GM21360 (cell line): ENCODE measurements around the gene MAGEA4.
"Not testable (repeated sequence)": the region's sequence is repeated elsewhere in the genome, so short reads cannot be mapped to it uniquely, and the experiment has no call there.

ENCODE experiments used
- ATAC-seq: cut with Tn5 transposase; IDR thresholded peaks from one replicate; pipeline ENCODE4 v1.9.1; 2021; ENCODE audit warnings: mild to moderate bottlenecking, moderate library complexity; ENCODE audit not compliant: unreplicated experiment

The MAGEA4 gene, protein sequence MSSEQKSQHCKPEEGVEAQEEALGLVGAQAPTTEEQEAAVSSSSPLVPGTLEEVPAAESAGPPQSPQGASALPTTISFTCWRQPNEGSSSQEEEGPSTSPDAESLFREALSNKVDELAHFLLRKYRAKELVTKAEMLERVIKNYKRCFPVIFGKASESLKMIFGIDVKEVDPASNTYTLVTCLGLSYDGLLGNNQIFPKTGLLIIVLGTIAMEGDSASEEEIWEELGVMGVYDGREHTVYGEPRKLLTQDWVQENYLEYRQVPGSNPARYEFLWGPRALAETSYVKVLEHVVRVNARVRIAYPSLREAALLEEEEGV

GRCh38 chrX:151912780-151913179 is at the start of gene MAGEA4:
MAGEA4 (plus strand) TSS chrX:151912889; CDS start chrX:151923665, 10,776 bp downstream.
- no peak for ATAC-seq

- no peak for ATAC-seq
Observed at GRCh38 chrX:151870602-151871001, 42.1 kb upstream of the MAGEA4 start.

- ATAC-seq = no peak
Observed at GRCh38 chrX:151871244-151871643, 41.4 kb upstream of the MAGEA4 start.

- no peak for ATAC-seq
Observed at GRCh38 chrX:151873096-151873495, 39.6 kb upstream of the MAGEA4 start.

GRCh38 chrX:151875270-151876026 is 37.2 kb upstream of the MAGEA4 start:
- no peak for ATAC-seq

DNA sequence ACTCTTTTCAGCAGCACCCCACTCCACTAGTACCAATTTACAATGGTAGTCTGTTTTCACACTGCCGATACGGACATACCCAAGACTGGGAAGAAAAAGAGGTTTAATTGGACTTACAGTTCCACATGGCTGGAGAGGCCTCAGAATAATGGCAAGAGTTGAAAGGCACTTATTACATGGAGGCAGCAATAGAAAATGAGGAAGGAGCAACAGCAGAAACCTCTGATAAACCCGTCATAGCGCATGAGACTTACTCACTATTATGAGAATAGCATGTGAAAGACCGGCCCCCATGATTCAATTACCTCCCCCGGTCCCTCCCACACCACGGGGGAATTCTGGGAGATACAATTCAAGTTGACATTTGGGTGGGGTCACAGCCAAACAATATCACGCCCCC is 34.1 kb upstream of the MAGEA4 start:
- no peak for ATAC-seq

- ATAC-seq = no peak
Observed at GRCh38 chrX:151879856-151880255, 32.8 kb upstream of the MAGEA4 start.

DNA sequence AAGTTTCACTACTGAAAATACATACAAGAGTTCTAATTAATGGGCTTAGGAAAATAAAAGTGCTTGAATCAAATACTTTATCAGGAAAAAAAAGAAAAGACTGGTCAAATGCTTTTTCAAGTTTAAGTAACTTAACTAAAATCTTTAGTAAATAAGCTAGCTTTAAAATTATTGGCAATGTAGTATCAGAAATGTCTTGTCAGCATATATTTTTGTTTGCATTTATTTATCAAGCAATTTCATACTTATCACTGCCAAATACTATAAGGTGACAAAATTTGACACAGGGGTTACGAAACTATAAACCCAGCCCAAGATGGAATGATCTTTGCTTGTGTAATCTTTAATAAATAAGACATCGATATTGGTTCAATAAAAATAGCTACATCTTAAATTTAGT is 31.8 kb upstream of the MAGEA4 start:
- no peak for ATAC-seq

GRCh38 chrX:151889421-151889820 is 23.3 kb upstream of the MAGEA4 start:
- no peak for ATAC-seq

GRCh38 chrX:151896734-151897474 is 15.8 kb upstream of the MAGEA4 start:
- ATAC-seq = no peak

DNA sequence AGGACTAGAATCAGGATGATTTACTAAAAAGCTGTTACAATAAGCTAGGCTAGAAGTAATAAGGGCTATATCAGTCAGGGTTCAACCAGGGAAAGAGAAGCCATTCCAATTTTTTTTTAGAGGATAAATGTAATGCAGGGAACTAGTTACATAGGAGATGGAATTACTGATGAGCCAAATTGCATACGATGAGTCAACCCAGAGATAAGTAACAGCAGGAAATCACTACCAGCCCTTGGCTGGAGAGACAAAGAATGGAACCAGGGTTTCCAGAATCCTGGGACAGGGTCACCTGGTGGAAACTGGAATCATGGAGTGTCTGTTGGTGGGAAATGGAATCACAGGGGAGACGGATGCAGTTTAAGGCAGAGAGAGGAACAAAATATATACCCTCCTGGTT is 13.1 kb upstream of the MAGEA4 start:
- no peak for ATAC-seq

GRCh38 chrX:151901826-151902225 is 10.9 kb upstream of the MAGEA4 start:
- no peak for ATAC-seq

- no peak for ATAC-seq
Observed at GRCh38 chrX:151902813-151903591, 9.7 kb upstream of the MAGEA4 start.

DNA sequence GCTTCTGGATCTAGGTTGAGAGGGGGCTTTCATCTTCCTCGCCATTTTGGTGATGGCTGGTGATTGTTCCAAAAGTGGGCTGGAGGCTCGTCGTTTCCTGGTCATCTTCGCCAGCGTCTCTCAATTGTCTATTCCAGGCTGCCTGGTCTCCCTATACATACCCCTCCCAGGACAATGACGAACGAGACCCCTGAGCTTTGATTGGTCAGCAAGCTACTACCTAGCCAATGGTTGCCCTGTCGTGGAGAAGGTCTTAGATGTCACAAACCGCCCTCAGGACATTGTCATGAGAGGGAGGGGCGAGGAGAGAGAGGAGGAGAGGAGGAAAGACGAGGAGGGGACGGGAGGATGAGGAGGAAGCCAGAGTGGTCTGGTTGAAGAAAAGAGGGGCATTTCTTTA is 7.7 kb upstream of the MAGEA4 start:
- ATAC-seq = no peak

DNA sequence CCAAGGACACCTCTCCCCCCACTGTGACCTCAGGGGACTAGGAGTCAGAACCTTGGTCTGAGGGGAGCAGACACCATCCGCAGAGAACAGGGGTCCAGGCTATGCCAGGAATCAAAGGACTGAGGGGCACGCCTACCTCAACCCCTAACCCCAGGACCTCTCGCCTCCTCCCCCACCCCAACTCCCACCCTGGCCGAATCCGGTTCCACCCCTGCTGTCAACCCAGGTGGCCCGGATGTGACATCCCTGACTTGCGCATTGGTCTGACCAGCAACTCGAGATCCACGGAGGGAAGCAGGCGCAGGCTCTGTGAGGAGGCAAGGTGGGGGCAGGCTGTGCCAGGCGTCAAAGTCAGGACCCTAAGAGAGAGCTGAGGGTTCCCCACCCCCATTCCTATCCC is 468 bp upstream of the MAGEA4 start:
- ATAC-seq = no peak

- not testable (repeated sequence) for ATAC-seq
Observed at GRCh38 chrX:151918736-151919135, 6.0 kb downstream of the MAGEA4 start.

- ATAC-seq = no peak
Observed at GRCh38 chrX:151919610-151920009, 6.9 kb downstream of the MAGEA4 start.

DNA sequence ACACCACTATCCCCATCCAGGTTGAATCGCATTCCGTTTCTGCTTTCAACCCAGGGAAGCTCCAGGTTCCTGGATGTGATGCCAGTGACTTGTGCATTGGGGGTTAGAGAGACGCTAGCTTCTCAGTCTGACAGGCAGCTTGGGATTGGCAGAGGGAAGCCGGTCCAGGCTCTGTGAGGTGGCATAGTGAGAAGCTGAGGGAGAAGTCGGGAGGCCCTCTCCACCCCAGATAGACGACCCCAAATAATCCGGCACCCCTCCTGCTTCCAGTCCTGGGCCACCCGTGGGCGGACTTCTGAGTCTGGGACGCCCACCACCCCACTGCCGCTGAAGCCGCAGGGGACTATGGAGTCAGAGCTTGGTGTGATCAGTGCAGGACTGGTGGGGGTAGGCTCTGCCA is 7.4 kb downstream of the MAGEA4 start:
- ATAC-seq = no peak

DNA sequence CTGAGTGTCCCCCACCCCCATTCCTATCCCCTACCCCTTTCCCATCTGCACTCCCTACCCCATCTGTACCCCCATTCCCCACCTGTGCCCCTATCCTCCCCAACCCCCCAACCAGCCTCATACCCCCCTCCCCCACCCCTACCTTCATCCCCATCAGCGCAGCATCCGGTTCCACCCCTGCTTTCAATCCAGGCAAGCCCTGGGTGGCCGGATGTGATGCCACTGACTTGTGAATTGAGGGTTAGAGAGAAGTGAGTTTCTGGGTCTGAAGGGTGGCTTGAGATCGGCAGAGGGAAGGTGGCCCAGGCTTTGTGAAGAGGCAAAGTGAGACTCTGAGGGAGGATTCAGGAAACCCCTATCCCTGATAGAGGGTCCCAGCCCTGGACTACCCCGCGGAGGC is 7.8 kb downstream of the MAGEA4 start:
- ATAC-seq = no peak

DNA sequence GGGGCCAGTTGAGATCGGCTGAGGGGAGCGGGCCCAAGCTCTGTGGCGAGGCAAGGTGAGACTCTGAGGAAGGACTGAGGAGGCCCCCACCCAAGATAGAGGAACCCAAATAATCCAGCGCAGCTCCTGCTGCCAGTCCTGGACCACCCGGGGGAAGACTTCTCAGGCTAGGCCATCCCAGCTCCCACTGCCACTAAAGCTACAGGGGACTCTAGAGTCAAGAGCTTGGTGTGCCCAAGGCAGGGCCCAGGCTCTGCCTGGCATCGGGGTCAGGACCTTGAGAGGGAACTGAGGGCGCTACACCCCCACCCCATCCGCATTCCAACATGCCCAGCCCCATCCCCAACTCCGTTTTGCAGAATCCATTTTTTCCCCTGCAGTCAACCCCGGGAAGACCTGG is 8.6 kb downstream of the MAGEA4 start:
- ATAC-seq = no peak

- ATAC-seq = no peak
Observed at GRCh38 chrX:151921866-151922265, 9.2 kb downstream of the MAGEA4 start.
